Heart left ventricle (tissue), 13 donors: Measurements from ENCODE around the gene WNT16.

Experiments
- CTCF ChIP-seq, 12 donors: fragments of 200-600 bp; sonication (generic) in 4 of 12; IDR thresholded peaks; one replicate each; pipeline versions ENCODE4 v1.5.0 to v1.8.0; 2018 to 2022; ENCODE audit warnings: antibody characterized with exemption in 12 of 12, mild to moderate bottlenecking in 5 of 12
- POLR2A ChIP-seq, 2 donors: fragments of 450-650 bp; IDR thresholded peaks; one replicate each; pipeline ENCODE4 v1.6.1; 2017; ENCODE audit warnings: antibody characterized with exemption in 2 of 2, mild to moderate bottlenecking in 2 of 2, moderate library complexity in 2 of 2
- donor health status: ischemic (EF 13 %, LVEDD 7.1; RV severe dilation, severe dysfunction).
- donor health status: DM: no; HTN: yes; CAD: no.
- donor health status: DM: no; HTN: no; CAD: no.
- donor health status: ischemic (EF 25% LVEDD 6.9; RV normal size, moderate dysfunction).
- donor health status: ischemic (EF 25% LVEDD 5.7; RV mildly dilated, moderate dysfunction).
- donor health status: ischemic (EF 35%, LVEDD 5.7; RV mildly dilated, moderate dysfunction).
- donor health status: nonischemic (EF 11% LVEDD 7.7; RV severe dilation, severe dysfunction).
- donor health status: DM: yes; HTN: yes; CAD: no.
- donor health status: PGD.
- donor health status: ischemic (EF 29% LVEDD 5.4; RV normal size, mild dysfunction).
- donor health status: nonischemic (EF 23%, LVEDD 6.1; RV moderate dilation, normal function).

GRCh38 chr7:121300685-121301420 is 27.9 kb upstream of the WNT16 start:
- TF ChIP-seq CTCF (IDR thresholded peaks at IDR 0.05) (no peak), POLR2A (IDR thresholded peaks at IDR 0.05) (no peak)
